ENCODE measurements around the gene PACSIN1.

PACSIN1 gene

DNA sequence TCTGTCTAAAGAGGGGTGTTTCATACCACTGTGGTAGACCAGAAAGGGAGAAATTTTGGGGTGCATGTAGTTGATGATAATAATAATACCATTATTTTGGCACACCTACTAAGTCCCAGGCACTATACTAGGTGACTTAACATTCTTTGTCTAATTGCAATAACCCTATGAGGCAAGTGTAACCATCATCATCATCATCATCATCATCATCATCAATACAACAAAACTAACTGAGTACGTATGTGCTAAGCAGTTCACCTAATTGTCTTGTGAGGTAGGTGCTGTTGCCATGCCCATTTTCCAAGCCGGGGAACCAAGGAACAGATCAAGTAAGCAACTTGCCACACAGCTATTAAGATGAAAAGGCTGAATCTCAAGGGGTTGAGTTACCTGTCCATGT is 2.6 kb upstream of the PACSIN1 start:
- H3F3A ChIP-seq (ENCODE audit: insufficient read depth, low read length) = no peaks in the 10 kb centered on the region
- no peak overlapping the region for H3K27ac ChIP-seq (ENCODE audit: low read length)
- no peak overlapping the region for H3K4me3 ChIP-seq (ENCODE audit: low read length)
- H2AFZ ChIP-seq (ENCODE audit: low read length) = no peak overlapping the region
- TF ChIP-seq, protein P1, sequence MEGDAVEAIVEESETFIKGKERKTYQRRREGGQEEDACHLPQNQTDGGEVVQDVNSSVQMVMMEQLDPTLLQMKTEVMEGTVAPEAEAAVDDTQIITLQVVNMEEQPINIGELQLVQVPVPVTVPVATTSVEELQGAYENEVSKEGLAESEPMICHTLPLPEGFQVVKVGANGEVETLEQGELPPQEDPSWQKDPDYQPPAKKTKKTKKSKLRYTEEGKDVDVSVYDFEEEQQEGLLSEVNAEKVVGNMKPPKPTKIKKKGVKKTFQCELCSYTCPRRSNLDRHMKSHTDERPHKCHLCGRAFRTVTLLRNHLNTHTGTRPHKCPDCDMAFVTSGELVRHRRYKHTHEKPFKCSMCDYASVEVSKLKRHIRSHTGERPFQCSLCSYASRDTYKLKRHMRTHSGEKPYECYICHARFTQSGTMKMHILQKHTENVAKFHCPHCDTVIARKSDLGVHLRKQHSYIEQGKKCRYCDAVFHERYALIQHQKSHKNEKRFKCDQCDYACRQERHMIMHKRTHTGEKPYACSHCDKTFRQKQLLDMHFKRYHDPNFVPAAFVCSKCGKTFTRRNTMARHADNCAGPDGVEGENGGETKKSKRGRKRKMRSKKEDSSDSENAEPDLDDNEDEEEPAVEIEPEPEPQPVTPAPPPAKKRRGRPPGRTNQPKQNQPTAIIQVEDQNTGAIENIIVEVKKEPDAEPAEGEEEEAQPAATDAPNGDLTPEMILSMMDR (IDR thresholded peaks at IDR 0.05; ENCODE audit: low read length) = no peak
- TF ChIP-seq EZH2phosphoT487 (IDR thresholded peaks at IDR 0.05; ENCODE audit: low read length) = no peak
- no peak for TF ChIP-seq EZH2 (optimal IDR thresholded peaks at IDR 0.05; ENCODE audit: low read depth, low read length)
- no peak for DNase-seq
- no peaks in the 10 kb centered on the region for H3K27me3 ChIP-seq (replicated peaks; ENCODE audit: insufficient read depth, low read length)
- no peaks in the 10 kb centered on the region for H4K20me1 ChIP-seq (ENCODE audit: insufficient read depth, low read length)
- H3K36me3 ChIP-seq (replicated peaks; ENCODE audit: insufficient read depth, low read length) = no peaks in the 10 kb centered on the region
- no peak overlapping the region for H3K4me2 ChIP-seq (ENCODE audit: low read depth, low read length)
- peaks cover 10% of the 10 kb centered on the region for H3K4me1 ChIP-seq (ENCODE audit: low read length)
- H3K79me2 ChIP-seq (ENCODE audit: low read length) = no peaks in the 10 kb centered on the region
- no peak overlapping the region for H3K9ac ChIP-seq (ENCODE audit: low read length)
- no peaks in the 10 kb centered on the region for H3K9me3 ChIP-seq (replicated peaks; ENCODE audit: insufficient read depth, low read length)
- H3K9me2 ChIP-seq (replicated peaks; ENCODE audit: insufficient read depth, low read length) = no peaks in the 10 kb centered on the region

DNA sequence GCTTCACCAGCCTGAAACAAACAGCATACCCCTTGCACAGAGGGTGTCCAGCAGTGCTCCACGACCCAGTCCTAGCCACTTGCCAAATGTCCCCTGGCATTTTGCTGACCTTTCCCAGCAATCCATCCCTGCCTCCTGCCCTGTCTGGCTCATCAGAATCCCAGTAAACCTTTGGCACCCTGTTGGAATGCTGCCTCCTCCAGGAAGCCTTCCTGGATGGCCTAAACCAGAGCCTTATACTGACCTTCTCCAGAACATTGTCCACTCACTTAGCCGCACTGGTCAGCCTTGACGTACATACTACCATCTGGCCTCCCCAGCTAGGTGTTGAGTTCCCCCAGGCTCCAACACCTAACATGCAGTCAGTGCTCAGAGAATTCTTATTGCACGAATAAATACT is 2.0 kb upstream of the PACSIN1 start:
- no peaks in the 10 kb centered on the region for H3K27me3 ChIP-seq (replicated peaks; ENCODE audit: insufficient read depth, low read length)
- no peaks in the 10 kb centered on the region for H3K36me3 ChIP-seq (replicated peaks; ENCODE audit: insufficient read depth, low read length)
- H3F3A ChIP-seq (ENCODE audit: insufficient read depth, low read length) = no peaks in the 10 kb centered on the region
- H3K4me1 ChIP-seq (ENCODE audit: low read length) = peaks cover 16% of the 10 kb centered on the region
- H3K27ac ChIP-seq (ENCODE audit: low read length) = no peak overlapping the region
- no peak overlapping the region for H3K4me2 ChIP-seq (ENCODE audit: low read depth, low read length)
- no peaks in the 10 kb centered on the region for H3K9me2 ChIP-seq (replicated peaks; ENCODE audit: insufficient read depth, low read length)
- no peaks in the 10 kb centered on the region for H3K79me2 ChIP-seq (ENCODE audit: low read length)
- no peak overlapping the region for H2AFZ ChIP-seq (ENCODE audit: low read length)
- no peak overlapping the region for H3K4me3 ChIP-seq (ENCODE audit: low read length)
- no peak for DNase-seq
- H3K9ac ChIP-seq (ENCODE audit: low read length) = no peak overlapping the region
- no peaks in the 10 kb centered on the region for H4K20me1 ChIP-seq (ENCODE audit: insufficient read depth, low read length)
- TF ChIP-seq EZH2 (optimal IDR thresholded peaks at IDR 0.05; ENCODE audit: low read depth, low read length) = no peak
- TF ChIP-seq, protein P1 (IDR thresholded peaks at IDR 0.05; ENCODE audit: low read length) = no peak
- TF ChIP-seq EZH2phosphoT487 (IDR thresholded peaks at IDR 0.05; ENCODE audit: low read length) = no peak
- no peaks in the 10 kb centered on the region for H3K9me3 ChIP-seq (replicated peaks; ENCODE audit: insufficient read depth, low read length)

DNA sequence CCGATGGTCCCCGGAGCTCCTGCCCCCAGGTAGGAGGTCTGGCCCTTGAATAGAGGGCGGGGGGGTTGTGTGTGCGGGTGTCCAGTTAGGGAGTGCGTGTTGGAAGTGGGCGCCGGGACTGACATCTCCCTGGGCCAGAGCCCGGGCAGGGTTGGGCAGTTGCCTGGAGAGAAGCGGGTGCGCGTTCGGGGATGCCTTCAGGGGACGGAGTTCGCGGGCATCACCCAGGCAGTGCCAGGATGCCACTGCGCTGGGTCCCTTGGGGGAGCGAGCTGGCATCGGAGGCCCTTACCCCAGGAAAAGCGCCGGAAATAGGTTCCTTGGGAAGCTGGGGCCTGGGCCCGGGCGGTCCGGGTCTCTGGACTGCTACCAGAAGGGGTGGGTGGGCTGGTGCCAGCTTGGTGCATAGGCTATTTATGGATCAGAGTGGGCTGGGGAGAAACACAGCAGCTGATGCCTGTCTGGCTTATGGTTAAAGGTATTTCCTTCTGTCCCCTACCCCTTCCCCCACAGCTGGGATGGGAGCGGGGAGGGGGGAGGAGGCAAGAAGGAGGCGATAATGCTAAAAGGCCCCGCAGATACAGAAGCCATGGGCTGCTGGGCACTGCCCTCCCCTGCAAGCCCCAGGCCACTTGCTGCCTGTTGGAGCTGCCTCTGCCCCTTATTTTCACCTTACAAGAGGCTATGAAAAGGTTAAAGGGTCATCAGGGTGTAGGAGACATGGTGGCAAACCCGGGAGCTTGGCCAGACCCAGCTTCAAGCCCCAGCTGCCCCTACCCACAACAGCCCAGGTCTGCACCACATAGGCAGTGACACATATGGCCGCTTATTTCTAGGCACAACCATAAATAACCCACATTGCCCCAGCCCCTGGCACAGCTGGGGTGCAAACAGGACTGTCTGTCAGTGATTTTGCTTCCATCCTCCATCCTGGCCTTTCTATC is 638 bp downstream of the PACSIN1 start:
- Histone ChIP-seq H3K9me3 (replicated peaks; ENCODE audit: insufficient read depth, low read length) (no peaks in the 10 kb centered on the region), H2AFZ (ENCODE audit: low read length) (peak overlapping the region; percentile 88), H3K27me3 (replicated peaks; ENCODE audit: insufficient read depth, low read length) (no peaks in the 10 kb centered on the region), H3K4me3 (ENCODE audit: low read length) (peak overlapping the region; percentile 71), H3K4me2 (ENCODE audit: low read depth, low read length) (peak overlapping the region; percentile 86), H3F3A (ENCODE audit: insufficient read depth, low read length) (no peaks in the 10 kb centered on the region), H3K27ac (ENCODE audit: low read length) (no peak overlapping the region), H3K4me1 (ENCODE audit: low read length) (peaks cover 22% of the 10 kb centered on the region), H4K20me1 (ENCODE audit: insufficient read depth, low read length) (no peaks in the 10 kb centered on the region), H3K9me2 (replicated peaks; ENCODE audit: insufficient read depth, low read length) (no peaks in the 10 kb centered on the region), H3K79me2 (ENCODE audit: low read length) (no peaks in the 10 kb centered on the region), H3K36me3 (replicated peaks; ENCODE audit: insufficient read depth, low read length) (no peaks in the 10 kb centered on the region), H3K9ac (ENCODE audit: low read length) (peak overlapping the region; percentile 21; the same call in 1 of the 2 replicates)
- TF ChIP-seq, protein P1 (IDR thresholded peaks at IDR 0.05; ENCODE audit: low read length) = no peak
- no peak for TF ChIP-seq EZH2 (optimal IDR thresholded peaks at IDR 0.05; ENCODE audit: low read depth, low read length)
- no peak for TF ChIP-seq EZH2phosphoT487 (IDR thresholded peaks at IDR 0.05; ENCODE audit: low read length)
- DNase-seq = no peak
